ENCODE results near the gene ANO9. TPM values are rescaled to one million over a fixed set of nuclear protein-coding genes. Genes with fewer than 3 reads are reported as not detected.

The ANO9 gene
- total RNA-seq, 2 donors from 2014 or later, result 121 to 129 TPM

- H3K27ac ChIP-seq, result no peak overlapping the region
- no peaks in the 10 kb centered on the region for H3K9me3 ChIP-seq
- no peaks in the 10 kb centered on the region for H3K27me3 ChIP-seq
- H3K9ac ChIP-seq (ENCODE audit: low read depth in 2 of 2, low read length in 2 of 2), result no peak overlapping the region
- H3K4me3 ChIP-seq, result no peak overlapping the region
- no peak for DNase-seq
- no peaks in the 10 kb centered on the region for H3K4me1 ChIP-seq
- intact Hi-C loops (cut with DNase I), result no loop called here
- no peaks in the 10 kb centered on the region for H3K36me3 ChIP-seq
- no peak for TF ChIP-seq CTCF (IDR thresholded peaks at IDR 0.05)
Measured at GRCh38 chr11:464316-464715, 22.5 kb upstream of the ANO9 start.

- Histone ChIP-seq H3K9ac (ENCODE audit: low read depth in 2 of 2, low read length in 2 of 2) (no peak overlapping the region), H3K27ac (no peak overlapping the region), H3K9me3 (no peaks in the 10 kb centered on the region), H3K4me1 (no peaks in the 10 kb centered on the region), H3K36me3 (no peaks in the 10 kb centered on the region), H3K27me3 (no peaks in the 10 kb centered on the region), H3K4me3 (no peak overlapping the region)
- no peak for TF ChIP-seq CTCF (IDR thresholded peaks at IDR 0.05)
- no peak for DNase-seq
- intact Hi-C loops (cut with DNase I), result no loop called here
Measured at GRCh38 chr11:462107-462890, 20.5 kb upstream of the ANO9 start.

- Histone ChIP-seq H3K4me3 (no peak overlapping the region), H3K27me3 (no peaks in the 10 kb centered on the region), H3K9me3 (no peaks in the 10 kb centered on the region), H3K27ac (no peak overlapping the region), H3K9ac (ENCODE audit: low read depth in 2 of 2, low read length in 2 of 2) (no peak overlapping the region), H3K4me1 (no peaks in the 10 kb centered on the region), H3K36me3 (no peaks in the 10 kb centered on the region)
- DNase-seq, result no peak
- intact Hi-C loops (cut with DNase I), result no loop called here
- TF ChIP-seq CTCF (IDR thresholded peaks at IDR 0.05), result no peak
Measured at GRCh38 chr11:461626-462025, 19.8 kb upstream of the ANO9 start.

- Histone ChIP-seq H3K9ac (ENCODE audit: low read depth in 2 of 2, low read length in 2 of 2) (no peak overlapping the region), H3K4me3 (no peak overlapping the region), H3K27ac (no peak overlapping the region), H3K9me3 (no peaks in the 10 kb centered on the region), H3K27me3 (no peaks in the 10 kb centered on the region), H3K36me3 (no peaks in the 10 kb centered on the region), H3K4me1 (no peaks in the 10 kb centered on the region)
- no peak for TF ChIP-seq CTCF (IDR thresholded peaks at IDR 0.05)
- no peak for DNase-seq
- intact Hi-C loops (cut with DNase I), result no loop called here
Measured at GRCh38 chr11:460331-461199, 18.8 kb upstream of the ANO9 start.

GRCh38 chr11:459511-460220, 17.9 kb upstream of the ANO9 start:
- Histone ChIP-seq H3K4me1 (no peaks in the 10 kb centered on the region), H3K36me3 (no peaks in the 10 kb centered on the region)

More at GRCh38 chr11:459511-460220, 17.9 kb upstream of the ANO9 start:
- Histone ChIP-seq H3K9me3 (no peaks in the 10 kb centered on the region), H3K27me3 (no peaks in the 10 kb centered on the region), H3K4me3 (no peak overlapping the region), H3K27ac (no peak overlapping the region), H3K9ac (ENCODE audit: low read depth in 2 of 2, low read length in 2 of 2) (no peak overlapping the region)
- DNase-seq, result no peak
- intact Hi-C loops (cut with DNase I), result no loop called here
- no peak for TF ChIP-seq CTCF (IDR thresholded peaks at IDR 0.05)

Data from colonic mucosa (tissue), 4 donors.